ENCODE measurements around the gene UBLCP1.
"Not testable (repeated sequence)": the region's sequence is repeated elsewhere in the genome, so short reads cannot be mapped to it uniquely, and the experiment has no call there.

Gene UBLCP1

DNA sequence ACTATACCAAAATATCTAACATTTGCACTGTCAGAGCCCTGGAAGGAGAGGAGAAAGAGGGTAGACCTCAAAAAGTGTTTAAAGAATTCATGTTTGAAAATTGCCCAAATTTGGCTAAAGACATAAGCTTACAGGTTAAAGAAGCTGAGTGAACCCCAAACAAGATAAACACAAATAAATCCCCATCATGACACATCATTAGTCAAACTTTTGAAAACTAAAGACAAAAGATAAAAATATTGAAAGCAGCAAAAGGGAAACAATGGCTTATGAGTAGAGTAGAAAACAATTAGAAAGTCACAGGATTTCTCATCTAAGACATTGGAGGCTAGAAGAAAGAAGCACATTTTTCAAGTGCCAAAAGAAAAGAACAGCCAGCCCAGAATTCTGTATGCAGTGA, 6.1 kb upstream of the UBLCP1 start:
- no peak for DNase-seq

- no peak for DNase-seq
Observed at GRCh38 chr5:159257629-159258283, 5.3 kb upstream of the UBLCP1 start.

DNA sequence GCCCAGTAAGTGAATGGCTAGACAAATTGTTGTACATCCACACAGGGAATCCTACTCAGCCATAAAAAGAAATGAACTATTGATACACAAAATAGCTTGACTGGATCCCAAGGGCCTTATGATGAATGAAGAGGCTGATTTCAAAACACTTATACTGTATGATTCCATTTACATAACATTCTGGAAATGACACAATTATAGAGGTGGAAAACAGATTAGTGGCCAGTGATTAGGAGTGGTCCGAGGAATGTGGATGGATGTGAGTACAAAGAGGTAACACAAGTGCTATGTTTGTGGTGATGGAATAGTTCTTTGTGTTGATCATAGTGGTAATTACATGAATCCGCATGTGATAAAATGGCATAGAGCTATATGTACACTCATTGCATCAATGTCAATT, 4.7 kb upstream of the UBLCP1 start:
- no peak for DNase-seq

DNA sequence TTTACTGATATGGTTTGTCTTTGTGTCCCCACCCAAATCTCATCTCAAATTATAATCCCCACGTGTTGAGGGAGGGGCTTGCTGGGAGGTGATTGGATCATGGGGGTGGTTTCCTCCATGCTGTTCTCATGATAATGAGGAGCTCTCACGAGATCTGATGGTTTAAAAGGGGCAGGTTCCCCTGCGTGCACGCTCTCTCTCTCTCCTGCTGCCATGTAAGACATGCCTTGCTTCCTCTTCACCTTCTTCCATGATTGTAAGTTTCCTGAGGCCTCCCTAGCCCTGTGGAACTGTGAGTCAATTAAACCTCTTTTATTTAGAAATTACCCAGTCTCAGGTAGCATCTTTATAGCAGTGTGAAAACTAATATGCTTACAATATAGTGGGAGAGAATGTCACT, 2.9 kb upstream of the UBLCP1 start:
- not testable (repeated sequence) for DNase-seq

GRCh38 chr5:159262472-159262858, 625 bp upstream of the UBLCP1 start:
- DNase-seq, result no peak

DNA sequence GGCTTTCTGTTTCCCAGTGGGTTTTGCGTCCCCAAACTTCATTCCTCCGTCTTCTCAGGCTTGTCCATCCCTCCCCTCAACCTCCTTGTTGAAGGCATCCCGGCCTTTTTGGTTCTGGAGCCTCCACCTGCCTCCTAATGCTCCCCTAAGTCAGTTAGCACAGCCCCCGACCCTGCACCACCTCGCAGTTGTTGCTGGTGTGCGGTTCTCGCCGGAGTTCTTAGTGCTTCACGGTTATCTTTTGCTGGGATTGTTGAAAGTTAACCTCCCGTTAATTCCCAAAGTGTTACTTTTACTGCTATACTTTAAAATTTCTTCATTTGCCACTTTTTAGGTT, 447 bp downstream of the UBLCP1 start:
- DNase-seq, result no peak

- not testable (repeated sequence) for DNase-seq
Observed at GRCh38 chr5:159266764-159267163, 3.7 kb downstream of the UBLCP1 start.

- DNase-seq, result no peak
Observed at GRCh38 chr5:159269723-159270122, 6.6 kb downstream of the UBLCP1 start.

DNA sequence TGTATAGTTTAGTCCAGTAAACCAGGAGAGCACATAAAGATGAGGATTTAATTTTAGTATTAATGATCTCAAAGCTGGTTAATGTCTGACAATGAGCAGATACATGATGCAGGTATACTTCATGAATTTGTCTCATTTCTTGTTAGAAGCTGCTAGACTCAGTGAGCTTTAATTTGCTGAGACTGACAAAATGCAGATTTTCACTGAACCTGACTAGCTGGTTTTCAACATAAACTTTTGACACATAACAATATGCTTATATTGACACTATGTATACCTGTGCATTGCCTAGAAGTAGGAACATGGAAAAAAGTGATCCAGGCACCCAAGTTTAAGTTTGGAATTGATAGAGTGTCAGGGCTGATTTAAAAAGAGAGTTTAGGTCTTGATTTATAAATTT, 10.8 kb downstream of the UBLCP1 start:
- DNase-seq, result no peak

DNA sequence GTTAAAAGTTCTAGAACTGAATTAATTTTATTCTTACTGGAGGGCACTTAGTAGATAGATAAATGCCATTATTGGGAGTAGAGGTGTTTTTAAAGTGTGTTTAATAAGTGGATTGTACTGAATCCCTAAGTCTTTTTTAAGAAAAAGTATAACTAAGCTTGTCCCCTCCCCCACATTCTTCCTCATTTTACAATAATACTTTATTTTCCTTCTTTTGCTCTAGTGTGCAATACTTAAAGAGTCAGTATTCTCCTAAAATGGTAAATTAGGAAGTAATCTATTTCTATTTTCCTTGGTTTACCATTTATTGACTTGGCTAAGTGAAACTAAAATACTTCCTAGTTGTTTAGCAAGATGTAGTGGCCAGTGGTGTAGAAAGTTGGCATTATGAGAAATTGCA, 11.6 kb downstream of the UBLCP1 start:
- DNase-seq, result no peak

DNA sequence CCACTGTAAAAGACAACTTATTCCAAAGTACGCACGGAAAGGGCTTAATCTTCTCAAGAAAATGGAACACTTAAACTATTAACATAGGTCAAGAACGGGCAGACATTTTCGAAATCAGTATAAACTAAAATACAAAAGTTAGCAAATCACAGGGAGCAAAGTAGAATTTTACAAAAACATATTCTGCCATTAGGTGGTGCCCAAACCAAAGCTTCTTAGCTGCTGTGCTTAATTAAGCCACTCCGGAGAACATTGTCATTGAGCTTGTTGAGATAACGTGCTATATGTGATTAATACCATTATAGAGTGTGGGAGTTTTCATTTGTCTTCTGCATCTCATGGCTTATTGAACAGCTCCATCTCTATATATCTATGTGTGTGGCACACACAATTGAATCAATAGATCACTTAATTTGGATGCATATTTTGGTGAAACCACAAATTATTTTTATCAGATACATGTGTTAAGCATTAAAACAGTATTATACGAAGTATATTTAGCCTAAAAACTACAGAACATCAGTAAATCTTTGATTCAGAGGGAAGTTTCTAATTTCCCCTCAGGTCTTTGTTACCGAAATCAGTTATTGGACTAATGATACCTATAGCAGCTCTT, 23.4 kb downstream of the UBLCP1 start:
- DNase-seq, result peak; percentile 8

GRCh38 chr5:159290741-159291140, 27.7 kb downstream of the UBLCP1 start:
- DNase-seq, result no peak

DNA sequence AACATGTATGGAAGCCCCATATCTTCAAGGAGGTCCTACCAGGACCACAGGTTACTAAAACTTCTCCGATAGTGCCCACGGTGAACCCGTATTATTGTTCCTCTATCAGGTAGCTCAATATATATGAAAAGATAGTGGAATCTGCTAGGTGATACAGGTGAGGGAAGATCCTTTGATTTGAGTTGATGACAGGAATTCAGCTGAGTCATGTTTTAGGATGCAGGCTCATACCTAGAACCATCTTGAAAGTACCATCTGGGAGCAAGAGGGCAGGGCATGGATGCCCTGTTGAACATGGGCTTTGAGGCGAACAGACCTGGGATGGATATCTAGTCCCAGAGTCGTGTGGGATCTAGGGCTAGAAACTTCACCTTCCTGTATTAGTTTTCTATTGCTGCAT, 31.8 kb downstream of the UBLCP1 start:
- no peak for DNase-seq

GRCh38 chr5:159297300-159297699, 34.2 kb downstream of the UBLCP1 start:
- not testable (repeated sequence) for DNase-seq

DNA sequence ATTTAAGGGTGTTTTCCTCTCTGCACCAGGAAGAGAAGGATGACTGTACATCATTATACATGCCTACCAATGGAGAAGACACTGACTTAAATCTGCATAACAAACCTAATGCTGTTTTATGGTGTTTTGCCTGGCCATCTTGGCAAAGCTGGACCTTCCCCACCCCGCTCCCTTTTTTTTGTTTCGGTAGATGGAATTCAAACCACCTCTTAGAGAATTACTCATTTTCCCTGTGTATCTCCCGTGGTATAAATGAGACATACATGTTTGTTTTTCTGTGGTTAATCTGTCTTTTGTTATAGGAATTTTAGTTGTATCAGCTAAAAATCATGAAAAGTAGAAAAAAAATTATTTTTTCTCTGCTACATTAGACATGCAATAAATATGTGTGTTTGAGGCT, 38.4 kb downstream of the UBLCP1 start:
- no peak for DNase-seq

GRCh38 chr5:159301929-159302860, 39.1 kb downstream of the UBLCP1 start:
- not testable (repeated sequence) for DNase-seq

DNA sequence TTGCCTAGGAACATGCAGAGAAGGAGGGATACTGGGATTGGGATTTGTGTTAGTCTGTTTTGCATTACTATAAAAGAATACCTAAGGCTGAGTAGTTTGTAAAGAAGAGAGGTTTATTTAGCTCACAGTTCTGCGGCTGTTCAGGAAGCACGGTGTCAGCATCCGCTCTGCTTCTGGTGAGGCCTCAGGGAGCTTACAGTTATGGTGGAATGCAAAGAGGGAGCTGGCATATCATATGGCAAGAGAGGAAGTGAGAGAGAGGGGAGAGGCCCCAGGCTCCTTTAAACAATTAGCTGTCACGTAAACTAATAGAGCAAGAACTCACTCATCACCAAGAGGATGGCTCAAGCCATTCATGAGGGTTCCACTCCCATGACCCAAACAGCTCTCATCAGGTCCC, 40.2 kb downstream of the UBLCP1 start:
- DNase-seq, result no peak

DNA sequence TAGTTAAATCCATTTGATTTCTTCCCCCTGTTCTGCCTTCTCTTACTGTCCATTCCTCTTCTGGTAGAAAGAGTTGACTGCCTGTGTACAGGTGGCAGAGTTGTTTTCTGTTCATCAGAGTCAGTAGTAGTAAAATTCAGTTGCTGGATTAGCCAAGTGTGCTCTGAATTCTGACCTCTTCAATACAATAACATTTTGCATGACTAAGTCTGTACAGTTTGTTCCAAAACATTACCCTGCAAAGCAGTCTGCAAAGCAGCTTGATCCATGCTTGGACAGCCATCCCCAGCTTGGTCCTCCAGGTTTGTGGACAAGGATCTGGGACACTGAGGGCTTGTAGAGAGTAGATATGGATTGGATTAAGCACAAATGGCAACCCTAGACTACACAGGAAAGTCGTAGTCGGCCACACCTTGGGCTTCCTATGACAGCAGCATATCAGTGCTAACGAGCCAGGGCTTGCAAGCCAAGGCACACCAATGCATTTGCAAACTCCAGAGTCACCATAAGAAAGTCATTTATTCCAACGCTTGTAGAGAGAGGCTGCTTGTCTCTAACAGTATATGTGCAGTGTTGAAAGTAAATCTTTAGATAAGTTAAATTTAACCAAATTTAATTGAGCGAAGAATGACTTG, 42.0 kb downstream of the UBLCP1 start:
- no peak for DNase-seq

GRCh38 chr5:159309689-159310433, 46.8 kb downstream of the UBLCP1 start:
- no peak for DNase-seq

- DNase-seq, result no peak
Observed at GRCh38 chr5:159310511-159310910, 47.4 kb downstream of the UBLCP1 start.

- no peak for DNase-seq
Observed at GRCh38 chr5:159311063-159311462, 48.0 kb downstream of the UBLCP1 start.

DNA sequence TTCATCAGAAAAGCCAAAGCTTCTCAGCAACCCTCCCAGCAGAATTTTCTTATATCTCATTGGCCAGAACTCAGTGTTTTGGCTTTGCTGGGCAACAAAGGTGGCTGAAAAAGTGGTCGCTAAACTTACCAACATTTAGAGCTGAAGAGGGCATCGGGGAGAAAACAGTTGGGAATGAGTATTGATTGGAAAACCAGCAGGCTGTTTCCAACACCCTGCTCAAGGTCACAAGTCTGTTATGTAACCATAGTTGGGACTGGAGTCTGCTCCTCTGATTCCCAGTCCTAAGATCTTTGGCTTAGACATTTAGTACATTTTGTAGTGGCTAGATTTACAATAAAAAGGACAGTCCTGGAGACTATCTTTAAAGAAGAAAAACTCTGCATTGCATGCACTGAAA, 50.1 kb downstream of the UBLCP1 start:
- DNase-seq, result no peak

Measured in effector CD4-positive, alpha-beta T cell (primary cell).